B cell (primary cell): ENCODE measurements around the gene TMEM255B. TPM values are rescaled to one million over a fixed set of nuclear protein-coding genes. Genes with fewer than 3 reads are reported as not detected.

ENCODE experiments used
- ATAC-seq: fragments of 200-7000 bp; cut with Tn5 transposase; one replicate; pipeline ENCODE4 v1.10.0; 2021; ENCODE audit warnings: low read depth, mild to moderate bottlenecking, moderate number of reproducible peaks, moderate library complexity
- CTCF ChIA-PET: fragments of 350-600 bp; sonication (Branson Sonifier 250); formaldehyde crosslinking; loops from one replicate; lab custom pipeline; 2021; ENCODE audit warnings: antibody characterized with exemption, inconsistent platforms; lab: Charles Lee
- POLR2A ChIA-PET: fragments of 350-600 bp; sonication (Branson Sonifier 250); formaldehyde crosslinking; loops from one replicate; lab custom pipeline; 2021; ENCODE audit warnings: antibody characterized with exemption; lab: Charles Lee
- DNase-seq: peaks from one replicate; pipeline ENCODE4 v3.0.0; 2013
- H2AFZ ChIP-seq: 2 replicates; pipeline ENCODE4 v1.6.1; 2012; ENCODE audit warnings: mild to moderate bottlenecking, low read depth, low read length; ENCODE audit not compliant: insufficient read depth, poor library complexity, severe bottlenecking
- H3K27ac ChIP-seq, 2 donors: 1 replicate in 1 of 2; 2 replicates in 1 of 2; pipeline ENCODE4 v1.5.1; 2012 to 2013; ENCODE audit warnings: low read length in 2 of 2, mild to moderate bottlenecking in 2 of 2, moderate library complexity in 1 of 2
- H3K27me3 ChIP-seq, 4 experiments: fragments of 200-600 bp in 1 of 4; sonication (generic) in 1 of 4; replicated peaks in 1 of 4; 1 replicate in 2 of 4; 2 replicates in 2 of 4; pipeline versions ENCODE4 v1.6.1 to v1.7.0; 2013 to 2016; ENCODE audit warnings: low read length in 3 of 4, mild to moderate bottlenecking in 2 of 4, mixed read lengths in 1 of 4, moderate library complexity in 1 of 4; ENCODE audit not compliant: insufficient read depth in 4 of 4, control insufficient read depth in 3 of 4; ENCODE audit errors: control extremely low read depth in 1 of 4
- H3K36me3 ChIP-seq, 2 experiments: replicated peaks in 1 of 2; 1 replicate in 1 of 2; 2 replicates in 1 of 2; pipeline versions ENCODE4 v1.6.1 to v1.7.1; 2013; ENCODE audit warnings: low read length in 1 of 2; ENCODE audit not compliant: insufficient read depth in 2 of 2, control insufficient read depth in 1 of 2; ENCODE audit errors: control extremely low read depth in 1 of 2, extremely low read depth in 1 of 2
- H3K4me1 ChIP-seq, 2 donors: fragments of 200-600 bp in 1 of 2; sonication (generic) in 1 of 2; 1 replicate in 1 of 2; 2 replicates in 1 of 2; pipeline versions ENCODE4 v1.5.1 to v1.6.1; 2013 to 2017; ENCODE audit warnings: low read length in 2 of 2; ENCODE audit not compliant: control insufficient read depth in 2 of 2, insufficient read depth in 2 of 2
- H3K4me2 ChIP-seq: replicated peaks from 2 replicates; pipeline ENCODE3; 2012; ENCODE audit warnings: mild to moderate bottlenecking, low read depth, low read length; ENCODE audit not compliant: poor library complexity, severe bottlenecking
- H3K4me3 ChIP-seq, 5 experiments: fragments of 200-600 bp in 1 of 5; sonication (generic) in 1 of 5; 1 replicate in 3 of 5; 2 replicates in 2 of 5; pipeline versions ENCODE4 v1.5.1 to v1.7.0; 2011 to 2016; ENCODE audit warnings: low read length in 4 of 5, mild to moderate bottlenecking in 4 of 5, low read depth in 2 of 5, control low read depth in 1 of 5, moderate library complexity in 1 of 5; ENCODE audit not compliant: insufficient read depth in 1 of 5; ENCODE audit errors: control extremely low read depth in 1 of 5, extremely low read depth in 1 of 5
- H3K79me2 ChIP-seq: fragments of 200-600 bp; sonication (generic); one replicate; pipeline ENCODE4 v1.6.0; 2016; ENCODE audit warnings: low read length; ENCODE audit not compliant: control insufficient read depth, insufficient read depth
- H3K9ac ChIP-seq: fragments of 200-600 bp; sonication (generic); 2 replicates; pipeline ENCODE4 v1.6.1; 2017; ENCODE audit warnings: mild to moderate bottlenecking, low read length, moderate library complexity
- H3K9me3 ChIP-seq, 3 donors: one replicate each; pipeline versions ENCODE4 v1.6.1 to v1.7.1; 2013; ENCODE audit warnings: low read length in 2 of 3; ENCODE audit not compliant: control insufficient read depth in 2 of 3, insufficient read depth in 1 of 3; ENCODE audit errors: control extremely low read depth in 1 of 3
- H4K20me1 ChIP-seq: 2 replicates; pipeline ENCODE4 v1.6.0; 2012; ENCODE audit warnings: mild to moderate bottlenecking, low read length; ENCODE audit not compliant: insufficient read depth, control insufficient read depth, poor library complexity, severe bottlenecking
- H3K27ac Mint-ChIP-seq: one replicate; pipeline ENCODE4 v1.8.0; 2021; ENCODE audit warnings: mixed read lengths
- H3K27me3 Mint-ChIP-seq: one replicate; pipeline ENCODE4 v1.8.0; 2021; ENCODE audit warnings: mixed read lengths
- H3K4me1 Mint-ChIP-seq: one replicate; pipeline ENCODE4 v1.8.0; 2021; ENCODE audit warnings: mixed read lengths
- H3K4me3 Mint-ChIP-seq: one replicate; pipeline ENCODE4 v1.8.0; 2021; ENCODE audit warnings: mixed read lengths
- H3K9me3 Mint-ChIP-seq: one replicate; pipeline ENCODE4 v1.8.0; 2022; ENCODE audit warnings: mixed read lengths; ENCODE audit not compliant: insufficient read depth
- EZH2 ChIP-seq: IDR thresholded peaks from 2 replicates; pipeline ENCODE4 v1.6.1; 2012; ENCODE audit warnings: borderline replicate concordance, low read depth, mild to moderate bottlenecking, moderate library complexity, low read length; ENCODE audit not compliant: insufficient read depth, poor library complexity, severe bottlenecking
- WGBS: methylation state at CpG from one replicate; pipeline ENCODE4 v1.1.5; 2013; ENCODE audit warnings: missing lambda C conversion rate; ENCODE audit not compliant: insufficient coverage; 5-methylcytosine and 5-hydroxymethylcytosine counted together
- intact Hi-C: fragments of 100-400 bp; cut with micrococcal nuclease; formaldehyde crosslinking; loops from one replicate; pipeline ENCODE4 v1.10.0; 2022
- polyA plus RNA-seq: library from polyadenylated mRNA; depleted of rRNA; stranded (reverse); fragments of >200 nt; gene quantifications from 2 replicates; pipeline ENCODE4 v1.2.3, GENCODE V29; 2012
- total RNA-seq, 2 donors: library from RNA; stranded (reverse); fragments of 120-200 nt in 1 of 2; gene quantifications; 1 replicate in 1 of 2; 2 replicates in 1 of 2; pipeline versions ENCODE4 v1.2.3 to v1.2.4, GENCODE V29; 2013 to 2022
- TF ChIP-seq, protein P1 (sequence below): fragments of 200-600 bp; IDR thresholded peaks from one replicate; pipeline ENCODE4 v1.8.0; 2022; ENCODE audit warnings: antibody characterized with exemption, mild to moderate bottlenecking

TMEM255B gene
- total and polyA plus RNA-seq, 2 donors (not counting 1 experiment from before 2014, with no cell fraction given) = 2.1 to 8.2 TPM

DNA sequence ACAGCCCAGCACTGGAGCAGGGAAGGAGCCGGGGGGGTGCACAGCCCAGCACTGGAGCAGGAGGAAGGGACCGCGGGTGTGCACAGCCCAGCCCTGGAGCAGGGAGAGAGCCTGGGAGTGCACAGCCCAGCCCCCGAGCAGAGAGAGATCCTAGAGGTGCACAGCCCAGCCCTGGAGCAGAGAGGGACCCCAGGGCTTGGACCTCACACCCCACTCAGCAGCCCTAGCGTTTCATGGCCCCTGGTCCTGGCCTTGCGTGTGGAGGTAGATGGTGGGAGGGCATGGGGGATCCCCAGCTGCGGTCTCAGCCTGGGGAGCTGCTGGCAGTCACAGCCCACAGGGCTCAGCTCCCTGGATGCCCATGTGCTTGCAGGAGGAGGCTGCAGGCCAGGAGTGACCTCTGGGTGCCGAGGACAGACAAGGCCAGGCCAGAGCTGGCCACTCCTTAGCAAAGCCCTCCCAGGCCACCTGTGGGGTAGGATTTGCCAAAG, 79.7 kb downstream of the TMEM255B start:
- no peaks in the 10 kb centered on the region for H3K4me1 ChIP-seq
- H3K36me3 ChIP-seq = no peaks in the 10 kb centered on the region
- H3K4me2 ChIP-seq = no peak overlapping the region
- H2AFZ ChIP-seq = no peak overlapping the region
- WGBS = 98% methylated on average over 5 of the region's 8 CpGs
- no peak for DNase-seq
- Mint-ChIP-seq H3K4me1 (peaks cover 5% of the 10 kb centered on the region), H3K4me3 (no peak overlapping the region), H3K27me3 (no peaks in the 10 kb centered on the region), H3K27ac (no peak overlapping the region), H3K9me3 (no peaks in the 10 kb centered on the region)
- no peak for TF ChIP-seq EZH2
- TF ChIP-seq, protein P1, sequence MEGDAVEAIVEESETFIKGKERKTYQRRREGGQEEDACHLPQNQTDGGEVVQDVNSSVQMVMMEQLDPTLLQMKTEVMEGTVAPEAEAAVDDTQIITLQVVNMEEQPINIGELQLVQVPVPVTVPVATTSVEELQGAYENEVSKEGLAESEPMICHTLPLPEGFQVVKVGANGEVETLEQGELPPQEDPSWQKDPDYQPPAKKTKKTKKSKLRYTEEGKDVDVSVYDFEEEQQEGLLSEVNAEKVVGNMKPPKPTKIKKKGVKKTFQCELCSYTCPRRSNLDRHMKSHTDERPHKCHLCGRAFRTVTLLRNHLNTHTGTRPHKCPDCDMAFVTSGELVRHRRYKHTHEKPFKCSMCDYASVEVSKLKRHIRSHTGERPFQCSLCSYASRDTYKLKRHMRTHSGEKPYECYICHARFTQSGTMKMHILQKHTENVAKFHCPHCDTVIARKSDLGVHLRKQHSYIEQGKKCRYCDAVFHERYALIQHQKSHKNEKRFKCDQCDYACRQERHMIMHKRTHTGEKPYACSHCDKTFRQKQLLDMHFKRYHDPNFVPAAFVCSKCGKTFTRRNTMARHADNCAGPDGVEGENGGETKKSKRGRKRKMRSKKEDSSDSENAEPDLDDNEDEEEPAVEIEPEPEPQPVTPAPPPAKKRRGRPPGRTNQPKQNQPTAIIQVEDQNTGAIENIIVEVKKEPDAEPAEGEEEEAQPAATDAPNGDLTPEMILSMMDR = no peak
- H3K27ac ChIP-seq = no peak overlapping the region
- H3K9ac ChIP-seq = no peak overlapping the region
- H3K27me3 ChIP-seq = no peaks in the 10 kb centered on the region
- no peak for ATAC-seq
- POLR2A ChIA-PET = no interaction called here
- H3K79me2 ChIP-seq = no peaks in the 10 kb centered on the region
- CTCF ChIA-PET = no interaction called here
- H3K9me3 ChIP-seq = peaks cover 0 to 21% (median 0%) of the 10 kb centered on the region in 3 donors
- H3K4me3 ChIP-seq = no peak overlapping the region
- H4K20me1 ChIP-seq = peaks cover 9% of the 10 kb centered on the region
- intact Hi-C loops = no loop called here

DNA sequence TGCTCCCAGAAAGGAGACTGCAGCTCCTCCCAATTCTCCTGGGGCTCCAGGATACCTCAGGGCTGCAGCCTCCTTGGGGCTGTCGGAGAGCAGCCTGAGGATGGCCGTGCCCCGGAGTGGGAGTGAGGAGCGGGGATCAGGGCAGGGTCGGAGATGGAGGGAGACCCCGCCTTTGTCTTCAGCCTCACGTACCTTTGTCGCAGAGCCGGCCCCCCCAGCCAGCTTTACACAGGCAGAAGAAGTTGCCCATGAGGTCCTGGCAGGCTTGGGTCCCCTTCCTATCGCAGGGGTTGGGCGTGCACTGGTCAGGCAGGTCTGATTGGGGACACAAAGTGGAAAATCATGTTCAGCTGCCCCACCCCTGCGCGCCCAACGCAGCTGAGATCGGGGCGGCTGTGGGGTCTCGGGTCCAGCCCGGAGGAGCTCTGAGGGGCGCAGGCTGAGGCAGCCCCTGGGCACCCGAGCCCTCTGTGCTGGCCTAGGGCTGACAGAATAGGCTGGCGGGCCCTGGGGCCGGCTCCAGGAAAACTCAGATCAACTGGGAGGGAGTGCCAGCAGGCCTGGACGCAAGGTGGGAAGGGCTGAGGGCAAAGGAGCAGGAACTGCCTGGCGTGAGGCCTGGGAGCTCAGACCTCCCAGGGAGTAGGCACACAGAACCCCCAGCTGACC, 80.6 kb downstream of the TMEM255B start:
- Mint-ChIP-seq H3K27ac (no peak overlapping the region), H3K27me3 (no peaks in the 10 kb centered on the region), H3K4me3 (no peak overlapping the region), H3K9me3 (no peaks in the 10 kb centered on the region), H3K4me1 (peaks cover 5% of the 10 kb centered on the region)
- TF ChIP-seq EZH2 = no peak
- TF ChIP-seq, protein P1 = no peak
- Histone ChIP-seq H2AFZ (no peak overlapping the region), H4K20me1 (peaks cover 9% of the 10 kb centered on the region), H3K9ac (no peak overlapping the region), H3K36me3 (no peaks in the 10 kb centered on the region), H3K9me3 (peaks cover 0 to 23% (median 0%) of the 10 kb centered on the region in 3 donors), H3K4me1 (no peaks in the 10 kb centered on the region), H3K27ac (no peak overlapping the region), H3K4me3 (no peak overlapping the region), H3K4me2 (no peak overlapping the region), H3K79me2 (no peaks in the 10 kb centered on the region), H3K27me3 (no peaks in the 10 kb centered on the region)
- 90% methylated on average over 24 of the region's 24 CpGs for WGBS
- ChIA-PET POLR2A (interaction anchor here (0.6 kb wide), 1 partner anchor 9 kb away, joined by 7 read pairs; no protein-coding TSS in a partner anchor), CTCF (no interaction called here)
- ATAC-seq = no peak
- intact Hi-C loops = no loop called here
- DNase-seq = no peak
